HG02884 (cell line): ENCODE measurements around the gene LRCH1.
A peak's percentile ranks its signal among the peaks of the same experiment; 100 is the strongest.
"Not testable (repeated sequence)": the region's sequence is repeated elsewhere in the genome, so short reads cannot be mapped to it uniquely, and the experiment has no call there.

Source experiments
- ATAC-seq: cut with Tn5 transposase; IDR thresholded peaks from one replicate; pipeline ENCODE4 v1.9.1; 2021; ENCODE audit warnings: mild to moderate bottlenecking, moderate library complexity; ENCODE audit not compliant: unreplicated experiment

The LRCH1 gene

DNA sequence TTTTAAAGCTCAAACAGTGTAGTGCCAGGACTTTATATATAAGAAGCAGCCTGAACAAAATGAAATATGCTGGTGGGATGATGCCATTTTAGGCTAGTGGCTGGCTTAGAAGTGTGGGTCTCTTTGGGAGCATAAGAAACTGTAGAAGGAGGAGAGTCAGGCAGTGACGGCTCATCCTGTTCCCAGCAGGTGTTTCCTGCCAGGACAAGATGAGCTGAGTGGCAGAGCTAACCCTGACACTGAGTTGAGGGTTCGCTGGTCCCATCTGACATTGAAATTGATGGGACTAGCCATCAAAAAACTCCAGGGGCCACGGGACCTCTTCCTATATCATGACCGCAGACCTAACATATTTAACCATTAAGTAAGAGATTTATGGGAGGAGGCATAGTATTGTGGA, 192.7 kb downstream of the LRCH1 start:
- no peak for ATAC-seq

DNA sequence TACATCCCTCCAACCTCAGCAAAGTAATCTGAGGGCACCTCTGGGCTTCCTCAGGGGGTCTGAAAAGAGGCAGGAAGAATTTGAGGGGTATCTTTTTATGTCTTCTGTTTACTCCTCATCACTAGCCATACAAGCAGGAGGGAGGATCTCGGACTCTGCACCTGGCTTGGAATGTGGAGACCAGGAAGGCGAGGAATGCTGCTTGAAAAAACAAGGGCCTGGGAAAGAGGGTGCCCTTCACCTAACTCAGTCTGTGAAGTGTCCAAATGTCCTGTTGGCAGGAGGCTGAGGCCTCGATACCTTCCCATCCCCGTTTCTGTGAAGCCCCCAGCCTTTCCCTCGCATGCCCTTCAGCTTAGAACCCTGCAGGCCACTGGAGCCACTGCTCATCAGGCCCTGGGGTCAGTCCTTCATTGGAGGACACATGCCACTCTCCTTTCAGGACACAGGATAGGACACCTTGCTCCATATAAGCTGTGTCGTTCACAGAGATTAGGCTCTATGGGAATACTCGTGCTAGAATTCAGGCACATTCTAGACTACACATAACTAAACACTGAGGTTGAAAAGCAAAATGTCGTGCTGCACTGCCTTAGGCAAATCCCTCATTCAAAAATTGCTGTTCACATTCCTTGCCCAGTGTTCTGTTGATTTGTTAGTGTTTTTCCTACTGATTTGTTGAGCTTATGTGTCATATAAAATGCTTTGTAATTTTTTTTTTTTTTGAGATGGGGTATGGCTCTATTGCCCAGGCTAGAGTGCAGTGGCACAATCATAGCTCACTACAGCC, 194.3 kb downstream of the LRCH1 start:
- ATAC-seq: no peak

- no peak for ATAC-seq
Measured at GRCh38 chr13:46748300-46748699, 195.3 kb downstream of the LRCH1 start.

GRCh38 chr13:46749951-46750350, 197.0 kb downstream of the LRCH1 start:
- ATAC-seq: no peak

DNA sequence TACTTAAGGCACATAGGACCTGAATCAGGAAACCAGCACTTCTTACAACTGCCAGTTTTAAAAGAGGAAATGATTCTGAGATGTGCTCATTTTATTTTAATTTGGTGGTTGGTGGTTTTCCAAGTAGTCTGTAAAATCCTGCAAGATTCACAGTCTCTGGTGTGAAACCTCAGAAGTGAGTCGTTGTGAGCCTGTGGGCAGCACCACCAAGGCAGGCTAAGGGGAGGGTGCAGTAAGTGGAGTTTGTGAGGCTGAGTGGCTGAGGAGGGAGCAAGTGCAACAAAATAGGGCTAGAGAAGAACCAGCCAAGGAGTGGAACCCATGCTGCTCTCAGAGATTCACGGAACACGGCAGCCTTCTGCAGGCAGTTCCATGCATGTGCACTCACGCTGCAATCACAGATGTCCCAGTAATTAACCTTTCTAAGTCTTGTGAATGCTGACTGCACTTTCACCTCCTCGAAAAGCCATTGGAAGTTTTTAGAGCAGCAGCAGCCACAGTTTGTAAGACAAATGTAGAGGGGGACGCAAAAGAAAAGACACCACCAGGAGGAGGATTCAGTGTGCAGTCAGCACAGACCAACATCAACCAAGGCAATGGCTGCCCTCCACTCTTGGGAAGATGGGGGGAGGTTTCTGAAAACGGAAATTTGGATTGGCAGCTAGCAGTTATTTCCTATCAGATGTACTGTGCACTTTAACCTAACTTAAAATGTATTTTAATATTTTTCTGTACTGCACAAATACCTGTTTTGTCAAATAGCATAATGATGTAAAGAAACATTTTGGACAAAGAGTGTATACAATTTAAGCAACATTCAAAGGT, 199.1 kb downstream of the LRCH1 start:
- ATAC-seq: peak; percentile 76

GRCh38 chr13:46753137-46753536, 200.2 kb downstream of the LRCH1 start:
- no peak for ATAC-seq

DNA sequence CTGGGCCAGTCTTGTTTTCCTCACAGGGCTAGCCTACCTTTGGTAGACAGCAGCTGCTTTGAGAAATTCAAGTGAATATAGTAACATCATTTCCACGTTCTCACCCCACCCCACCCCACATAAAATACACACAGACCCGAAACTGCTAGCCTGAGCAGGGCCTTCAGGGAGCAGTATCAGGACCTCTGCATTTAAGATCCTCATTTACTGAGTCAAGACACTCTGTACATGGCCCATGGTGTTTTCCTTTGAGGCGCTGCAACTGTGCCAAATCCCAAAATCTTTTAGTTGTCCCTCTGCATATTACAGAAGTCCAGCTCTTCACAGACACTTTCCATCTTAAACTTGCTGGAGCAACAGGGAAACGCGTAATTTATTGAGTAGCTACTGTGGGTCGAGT, 200.9 kb downstream of the LRCH1 start:
- no peak for ATAC-seq

GRCh38 chr13:46754812-46755211, 201.8 kb downstream of the LRCH1 start:
- no peak for ATAC-seq

- ATAC-seq: not testable (repeated sequence)
Measured at GRCh38 chr13:46755508-46755907, 202.5 kb downstream of the LRCH1 start.

DNA sequence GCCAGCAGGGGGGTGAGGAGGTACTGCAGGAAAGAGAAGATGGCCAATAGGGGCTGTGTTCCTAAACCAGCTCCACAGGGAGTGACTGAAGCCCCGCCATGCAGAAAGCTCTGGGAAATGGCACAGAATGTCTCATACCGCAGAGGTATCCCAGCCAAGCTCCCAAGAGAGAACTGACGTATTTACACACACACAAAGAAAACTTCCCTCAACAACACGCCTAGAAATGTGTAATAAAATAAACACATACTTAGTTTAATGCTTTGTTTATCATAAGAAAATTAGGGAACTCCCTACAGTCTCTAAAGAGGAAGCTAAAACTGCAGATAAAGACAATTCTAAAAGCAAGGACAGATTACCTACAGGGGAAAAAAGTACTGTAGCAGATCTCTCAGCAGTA, 204.0 kb downstream of the LRCH1 start:
- ATAC-seq: no peak

DNA sequence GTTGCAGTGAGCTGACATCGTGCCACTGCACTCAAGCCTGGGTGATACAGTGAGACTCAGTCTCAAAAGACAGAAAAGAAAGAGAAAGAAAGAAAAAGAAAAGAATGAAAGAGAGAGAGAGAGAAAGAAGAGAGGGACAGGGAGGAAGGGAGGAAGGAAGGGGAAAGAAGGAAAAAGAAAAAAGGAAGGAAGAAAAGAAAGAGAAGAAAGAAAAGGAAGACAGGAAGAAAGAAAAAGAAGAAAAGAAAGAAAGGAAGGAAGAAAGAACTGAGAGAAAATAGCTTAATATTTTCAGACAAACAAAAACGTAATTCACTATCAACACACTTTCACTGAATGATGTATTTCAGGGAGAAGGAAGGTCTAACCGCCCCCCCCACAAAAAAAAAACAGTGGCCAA, 204.7 kb downstream of the LRCH1 start:
- no peak for ATAC-seq

DNA sequence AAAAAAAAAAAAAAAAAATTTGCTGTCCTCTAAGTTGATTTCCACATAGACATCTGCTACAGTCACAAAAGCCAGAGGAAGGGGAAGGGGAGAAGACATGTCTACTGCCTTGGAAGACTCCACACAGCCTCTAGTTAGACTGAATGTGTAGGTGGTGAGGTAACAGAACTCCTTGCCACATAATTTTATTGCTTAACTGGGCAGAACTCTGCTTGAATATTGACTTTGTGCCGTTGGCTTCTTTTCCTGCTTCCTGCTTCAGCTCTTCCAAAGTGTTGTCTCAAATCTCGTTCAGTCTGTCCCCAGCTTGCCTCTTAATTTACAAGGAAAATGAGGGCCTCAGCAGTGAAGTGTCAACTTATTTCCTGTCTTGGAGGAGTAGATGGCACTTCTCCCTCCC, 206.9 kb downstream of the LRCH1 start:
- ATAC-seq: no peak

DNA sequence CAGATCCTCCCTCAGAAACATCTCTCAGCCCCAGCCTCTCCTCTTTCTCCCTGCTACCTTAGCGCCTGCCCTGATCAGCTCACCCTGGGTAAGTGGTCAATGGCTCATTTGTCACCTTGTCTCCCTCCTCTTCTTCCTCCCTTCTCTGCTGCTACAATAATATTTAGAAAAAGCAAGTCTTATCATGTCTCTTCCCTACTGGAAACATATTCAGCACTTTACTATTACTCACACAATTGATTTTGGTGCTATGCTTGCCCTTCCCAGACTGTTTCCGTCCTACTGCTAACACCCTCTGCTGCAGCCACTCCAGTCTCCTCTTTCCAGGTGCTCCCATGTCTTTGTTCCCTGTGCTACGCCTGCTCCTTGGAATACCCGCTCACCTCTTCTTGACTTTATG, 208.2 kb downstream of the LRCH1 start:
- ATAC-seq: no peak

DNA sequence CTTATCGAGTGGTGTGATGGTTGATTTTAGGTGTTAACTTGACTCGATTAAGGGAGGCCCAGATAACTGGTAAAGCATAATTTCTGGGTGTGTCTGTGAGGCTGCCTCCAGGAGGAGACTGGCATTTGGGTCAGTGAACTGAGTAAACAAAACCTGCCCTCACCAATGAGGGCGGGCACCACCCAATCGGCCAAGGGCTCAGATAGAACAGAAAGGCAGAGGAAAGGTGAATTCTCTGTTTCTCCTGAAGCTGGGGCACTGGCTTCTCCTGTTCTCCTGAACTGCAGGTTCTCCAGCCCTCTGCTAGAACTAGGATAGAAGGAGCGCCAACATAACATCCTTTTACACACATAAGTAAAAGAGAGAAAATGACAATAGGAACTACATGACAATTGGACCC, 208.9 kb downstream of the LRCH1 start:
- no peak for ATAC-seq

DNA sequence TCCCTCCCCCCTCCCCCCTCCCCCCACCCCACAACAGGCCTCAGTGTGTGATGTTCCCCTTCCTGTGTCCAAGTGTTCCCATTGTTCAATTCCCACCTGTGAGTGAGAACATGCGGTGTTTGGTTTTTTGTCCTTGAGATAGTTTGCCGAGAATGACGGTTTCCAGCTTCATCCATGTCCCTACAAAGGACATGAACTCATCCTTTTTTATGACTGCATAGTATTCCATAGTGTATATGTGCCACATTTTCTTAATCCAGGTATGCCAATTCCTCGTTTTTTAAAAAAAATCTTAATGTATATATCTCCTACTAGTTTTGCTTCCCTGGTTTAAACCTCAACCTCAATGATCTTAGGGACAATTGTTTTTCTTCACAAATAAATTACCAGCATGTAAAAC, 217.0 kb downstream of the LRCH1 start:
- ATAC-seq: not testable (repeated sequence)

DNA sequence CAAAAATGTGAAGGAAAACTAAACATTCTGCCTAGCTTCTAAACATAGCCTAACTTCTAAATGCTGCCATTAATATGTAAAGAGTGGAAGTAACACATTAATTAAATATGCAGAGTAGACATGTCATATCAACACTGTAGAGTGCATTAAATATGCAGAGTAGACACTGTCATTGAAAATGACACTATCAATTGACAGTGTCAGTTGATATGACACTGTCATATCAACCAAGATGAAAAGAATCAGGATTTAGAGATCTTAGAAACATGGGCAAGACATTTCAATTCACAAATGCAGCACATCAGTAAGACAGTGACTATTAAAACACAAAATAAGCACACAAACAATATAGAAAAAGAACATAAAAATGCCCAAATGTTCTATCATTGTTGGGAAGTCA, 218.7 kb downstream of the LRCH1 start:
- no peak for ATAC-seq

DNA sequence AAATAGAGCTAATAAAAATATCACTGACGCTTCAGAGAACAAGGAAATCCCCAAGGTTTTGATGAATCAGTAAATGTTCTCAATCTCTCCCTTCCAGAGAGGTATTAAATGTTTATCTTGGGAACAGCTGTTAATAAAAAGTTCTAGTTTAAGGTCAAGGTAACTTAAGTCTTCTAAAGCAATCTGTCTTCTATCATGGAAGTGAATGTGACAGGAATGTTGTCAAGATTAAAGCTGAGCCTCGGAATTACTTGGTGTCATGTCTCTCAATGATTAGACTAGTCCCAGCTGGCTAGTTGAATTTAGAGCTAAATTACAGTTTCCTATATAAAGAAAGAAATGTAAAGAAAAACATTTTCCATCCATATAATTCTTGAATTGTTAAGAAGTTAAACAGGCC, 220.6 kb downstream of the LRCH1 start:
- ATAC-seq: no peak

GRCh38 chr13:46775385-46776107, 222.6 kb downstream of the LRCH1 start:
- no peak for ATAC-seq

GRCh38 chr13:46778095-46778494, 225.1 kb downstream of the LRCH1 start:
- ATAC-seq: no peak

GRCh38 chr13:46778890-46779289, 225.9 kb downstream of the LRCH1 start:
- no peak for ATAC-seq

- ATAC-seq: no peak
Measured at GRCh38 chr13:46782066-46782465, 229.1 kb downstream of the LRCH1 start.

- ATAC-seq: no peak
Measured at GRCh38 chr13:46782691-46783090, 229.7 kb downstream of the LRCH1 start.
